NB4 (cell line): Measurements from ENCODE around the gene C1QTNF8.

ENCODE experiments used
- CTCF ChIP-seq: IDR thresholded peaks from one replicate; pipeline ENCODE4 v1.5.1; 2012; ENCODE audit warnings: low read depth, low read length
- POLR2A ChIP-seq: IDR thresholded peaks from 2 replicates; pipeline ENCODE4 v1.6.1; 2011; ENCODE audit warnings: mild to moderate bottlenecking; ENCODE audit not compliant: insufficient read length; ENCODE audit errors: extremely low read depth

GRCh38 chr16:1132431-1132830, 36.4 kb upstream of the C1QTNF8 start:
- no peak for TF ChIP-seq CTCF
- no peak for TF ChIP-seq POLR2A
